GM19238 (cell line): ENCODE data around the gene TSC2.
"Not testable (repeated sequence)": the region's sequence is repeated elsewhere in the genome, so short reads cannot be mapped to it uniquely, and the experiment has no call there.

ENCODE experiments used
- DNase-seq: peaks from one replicate; pipeline ENCODE4 v3.0.0; 2011; ENCODE audit warnings: low spot score; ENCODE audit not compliant: insufficient read length

Gene TSC2

DNA sequence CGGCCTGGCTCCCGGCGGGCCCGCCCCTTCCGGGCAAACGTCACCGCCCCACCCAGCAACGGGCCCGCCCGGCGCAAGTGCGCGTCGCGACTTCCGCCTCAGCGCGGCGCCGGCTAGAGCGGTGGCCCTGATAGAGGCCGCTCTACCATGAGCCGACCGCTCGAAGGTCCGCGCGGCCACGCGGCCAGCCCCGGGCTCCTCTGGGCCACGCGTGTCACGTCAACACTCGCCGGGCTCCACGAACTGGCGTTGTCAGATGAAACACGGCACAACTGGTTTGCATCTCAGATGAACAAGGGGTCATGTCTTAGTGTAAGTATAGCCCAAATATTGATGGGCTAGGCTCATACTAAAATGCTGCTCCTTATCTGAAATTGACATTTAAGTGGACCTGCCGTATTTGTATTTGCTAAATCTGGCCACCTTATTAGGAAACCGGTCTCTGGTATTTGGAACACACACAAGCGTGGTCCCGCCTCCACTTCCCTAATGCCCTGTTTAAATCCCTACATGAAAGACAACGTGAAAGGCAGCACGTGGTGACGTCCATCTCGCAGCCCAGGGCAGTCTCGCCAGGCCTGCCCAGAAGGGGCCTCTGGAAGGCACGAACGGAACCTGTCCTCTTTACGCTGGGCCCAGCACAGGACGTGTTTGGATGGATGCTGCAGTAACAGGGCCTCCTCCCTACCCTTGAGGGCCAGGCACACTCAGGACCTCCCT lies 37.8 kb upstream of the TSC2 start, which contains the start of gene ZNF598:
TSS of gene ZNF598 (minus strand) at position 31 of the 720 bp plus-strand sequence.
- peak; percentile 98 for DNase-seq

DNA sequence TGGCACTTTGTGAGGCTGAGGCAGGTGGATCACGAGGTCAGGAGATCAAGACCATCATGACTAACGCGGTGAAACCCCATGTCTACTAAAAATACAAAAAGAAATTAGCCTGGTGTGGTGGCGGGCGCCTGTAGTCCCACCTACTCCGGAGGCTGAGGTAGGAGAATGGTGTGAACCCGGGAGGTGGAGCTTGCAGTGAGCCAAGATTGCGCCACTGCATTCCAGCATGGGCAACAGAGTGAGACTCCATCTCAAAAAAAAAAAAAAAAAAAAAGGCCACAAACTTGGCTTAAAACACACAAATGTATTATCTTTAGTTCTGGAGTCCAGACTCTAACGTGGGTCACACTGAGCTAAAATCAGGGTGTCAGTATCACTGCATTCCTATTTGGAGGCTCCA lies 36.1 kb upstream of the TSC2 start:
- DNase-seq: not testable (repeated sequence)

DNA sequence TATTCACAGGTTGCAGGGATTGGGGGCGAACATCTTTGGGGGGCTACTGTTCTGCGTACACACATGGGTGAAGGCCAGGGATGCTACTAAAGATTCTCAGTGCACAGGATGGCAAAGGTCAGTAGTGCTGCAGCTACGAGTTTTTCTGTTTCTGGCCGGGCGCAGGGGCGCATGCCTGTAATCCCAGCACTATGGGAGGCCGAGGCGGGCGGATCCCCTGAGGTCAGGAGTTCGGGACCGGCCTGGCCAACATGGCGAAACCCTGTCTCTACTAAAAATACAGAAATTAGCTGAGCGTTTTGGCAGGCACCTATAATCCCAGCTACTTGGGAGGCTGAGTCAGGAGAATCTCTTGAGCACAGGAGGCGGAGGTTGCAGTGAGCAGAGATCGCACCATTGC lies 34.3 kb upstream of the TSC2 start:
- DNase-seq: no peak

DNA sequence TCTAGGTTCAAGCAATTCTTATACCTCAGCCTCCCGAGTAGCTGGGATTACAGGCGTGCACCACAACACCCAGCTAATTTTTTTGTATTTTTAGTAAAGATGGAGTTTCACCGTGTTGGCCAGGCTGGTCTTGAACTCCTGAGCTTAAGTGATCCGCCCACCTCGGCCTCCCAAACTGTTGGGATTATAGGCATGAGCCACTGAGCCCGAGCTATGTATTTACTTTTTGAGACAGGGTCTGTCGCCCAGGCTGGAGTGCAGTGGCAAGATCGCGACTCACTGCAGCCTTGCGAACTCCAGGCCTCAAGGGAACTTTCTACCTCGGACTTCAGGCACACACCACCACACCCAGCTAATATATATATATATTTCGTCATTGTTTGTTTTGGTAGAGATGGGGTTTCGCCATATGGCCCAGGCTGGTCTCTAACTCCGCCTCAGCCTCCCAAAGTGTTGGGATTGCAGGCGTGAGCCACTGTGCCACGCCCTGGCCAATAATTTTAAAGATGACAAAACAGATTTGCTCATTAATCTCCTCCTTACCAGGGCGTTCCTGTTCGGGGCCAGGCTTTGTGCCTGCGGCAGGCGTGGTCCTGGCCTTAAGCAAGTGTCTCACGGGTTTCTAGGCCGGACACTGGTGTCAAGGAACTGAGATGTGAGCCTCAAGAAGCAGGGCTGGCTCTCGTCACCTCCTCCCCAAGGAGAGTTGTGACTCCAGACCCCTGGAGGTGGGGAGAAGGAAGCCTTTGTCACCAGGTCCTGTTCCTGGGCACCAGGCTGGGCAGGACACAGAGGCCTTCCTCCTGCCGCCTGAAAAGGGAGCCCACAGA lies 32.5 kb upstream of the TSC2 start:
- DNase-seq: no peak

DNA sequence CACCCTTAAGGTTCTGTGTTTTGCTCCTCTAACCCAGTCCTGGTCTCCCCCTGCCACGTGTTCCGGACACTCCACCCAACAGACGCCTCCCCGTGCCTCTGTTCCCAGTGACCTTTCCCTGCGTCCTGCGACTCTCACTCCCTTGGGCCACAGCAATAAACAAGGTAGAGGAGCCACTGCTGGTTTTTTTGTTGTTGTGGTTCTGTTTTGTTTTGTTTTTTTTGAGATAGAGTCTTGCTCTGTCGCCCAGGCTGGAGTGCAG lies 31.9 kb upstream of the TSC2 start:
- DNase-seq: no peak

DNA sequence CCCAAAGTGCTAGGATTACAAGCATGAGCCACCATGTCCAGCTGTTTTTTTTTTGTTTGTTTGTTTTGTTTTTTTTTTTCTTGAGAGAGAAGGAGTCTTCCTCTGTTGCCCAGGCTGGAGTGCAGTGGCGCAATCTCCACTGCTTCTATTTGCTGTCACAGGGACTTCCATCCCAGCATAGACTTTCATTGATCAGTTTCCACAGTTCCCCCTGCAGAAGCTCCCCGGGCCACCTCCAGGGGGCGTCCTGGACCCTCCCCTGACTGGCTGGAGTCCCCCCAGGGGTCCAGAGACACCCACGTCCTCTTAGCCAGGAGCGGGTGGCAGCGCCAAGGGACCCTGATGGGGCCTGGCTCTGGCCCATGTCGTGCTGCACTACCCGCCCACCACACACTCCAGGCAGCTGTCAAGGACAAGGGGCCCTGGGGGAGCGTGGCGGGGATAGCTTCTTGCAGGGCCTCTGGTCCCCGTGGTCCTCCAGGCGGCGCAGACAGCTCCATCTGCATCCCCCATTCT lies 31.3 kb upstream of the TSC2 start:
- DNase-seq: no peak

DNA sequence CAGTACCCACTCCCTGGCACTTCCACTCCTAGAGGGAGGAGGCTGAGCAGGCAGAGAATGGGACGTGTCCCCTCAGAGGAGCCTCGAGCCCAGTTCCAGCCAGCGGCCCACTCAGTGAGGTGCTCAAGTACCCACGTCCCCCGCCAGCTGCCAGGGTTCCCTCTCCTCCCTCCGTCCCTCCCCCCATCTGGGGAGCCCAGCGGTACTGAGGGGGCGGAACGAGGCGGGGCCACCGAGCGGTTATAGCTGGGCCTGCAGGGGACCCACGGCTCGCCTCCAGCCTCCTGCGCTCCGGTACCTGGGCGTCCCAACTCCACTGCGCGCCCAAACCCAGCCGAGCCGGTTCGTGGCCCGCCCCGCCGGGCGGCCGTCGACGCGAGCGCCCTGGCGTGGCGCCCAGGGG lies 28.3 kb upstream of the TSC2 start, which contains the start of gene NPW:
TSS of gene NPW (plus strand) at position 268 of the 403 bp plus-strand sequence.
- no peak for DNase-seq

DNA sequence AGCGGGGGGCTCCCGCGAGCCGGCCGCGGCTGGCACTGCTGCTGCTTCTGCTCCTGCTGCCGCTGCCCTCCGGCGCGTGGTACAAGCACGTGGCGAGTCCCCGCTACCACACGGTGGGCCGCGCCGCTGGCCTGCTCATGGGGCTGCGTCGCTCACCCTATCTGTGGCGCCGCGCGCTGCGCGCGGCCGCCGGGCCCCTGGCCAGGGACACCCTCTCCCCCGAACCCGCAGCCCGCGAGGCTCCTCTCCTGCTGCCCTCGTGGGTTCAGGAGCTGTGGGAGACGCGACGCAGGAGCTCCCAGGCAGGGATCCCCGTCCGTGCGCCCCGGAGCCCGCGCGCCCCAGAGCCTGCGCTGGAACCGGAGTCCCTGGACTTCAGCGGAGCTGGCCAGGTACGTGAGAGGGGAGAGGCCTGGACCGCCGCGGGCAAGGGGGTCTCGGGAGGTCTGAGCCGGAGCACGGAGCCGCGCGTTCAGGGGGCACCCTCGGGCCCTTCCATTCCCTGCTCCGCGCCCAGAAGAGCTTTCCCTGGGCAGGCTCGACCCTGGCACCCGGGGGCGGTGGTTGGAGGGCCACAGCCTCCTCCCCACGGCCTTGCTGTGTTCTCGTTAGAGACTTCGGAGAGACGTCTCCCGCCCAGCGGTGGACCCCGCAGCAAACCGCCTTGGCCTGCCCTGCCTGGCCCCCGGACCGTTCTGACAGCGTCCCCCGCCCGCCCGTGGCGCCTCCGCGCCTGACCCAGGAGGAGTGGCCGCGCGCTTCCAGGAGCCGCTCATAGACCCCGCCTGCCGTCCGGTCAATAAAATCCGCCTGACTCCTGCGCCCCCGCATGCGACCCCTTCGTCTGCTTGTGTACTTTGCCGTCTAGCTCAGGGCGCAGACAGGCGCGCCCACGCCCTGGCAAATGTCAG lies 27.6 kb upstream of the TSC2 start:
- DNase-seq: no peak

DNA sequence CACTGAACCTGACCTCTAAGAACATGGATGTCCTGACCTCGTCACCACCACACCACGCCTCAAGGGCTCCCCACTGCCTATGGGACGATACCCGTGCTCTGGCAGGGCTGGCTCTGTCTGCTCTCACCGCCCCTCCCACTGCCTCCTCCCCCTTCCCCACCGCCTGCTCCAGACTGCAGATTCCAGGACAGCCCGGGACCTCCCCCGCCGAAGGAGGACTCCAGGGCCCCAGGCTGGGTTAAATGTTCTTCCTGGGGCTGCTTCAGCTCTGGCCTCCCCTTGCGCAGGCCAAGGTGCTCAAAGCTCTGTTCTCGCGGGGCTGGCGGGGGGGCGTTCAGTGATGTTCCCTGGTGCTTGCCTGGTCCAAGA lies 25.1 kb upstream of the TSC2 start:
- DNase-seq: no peak

DNA sequence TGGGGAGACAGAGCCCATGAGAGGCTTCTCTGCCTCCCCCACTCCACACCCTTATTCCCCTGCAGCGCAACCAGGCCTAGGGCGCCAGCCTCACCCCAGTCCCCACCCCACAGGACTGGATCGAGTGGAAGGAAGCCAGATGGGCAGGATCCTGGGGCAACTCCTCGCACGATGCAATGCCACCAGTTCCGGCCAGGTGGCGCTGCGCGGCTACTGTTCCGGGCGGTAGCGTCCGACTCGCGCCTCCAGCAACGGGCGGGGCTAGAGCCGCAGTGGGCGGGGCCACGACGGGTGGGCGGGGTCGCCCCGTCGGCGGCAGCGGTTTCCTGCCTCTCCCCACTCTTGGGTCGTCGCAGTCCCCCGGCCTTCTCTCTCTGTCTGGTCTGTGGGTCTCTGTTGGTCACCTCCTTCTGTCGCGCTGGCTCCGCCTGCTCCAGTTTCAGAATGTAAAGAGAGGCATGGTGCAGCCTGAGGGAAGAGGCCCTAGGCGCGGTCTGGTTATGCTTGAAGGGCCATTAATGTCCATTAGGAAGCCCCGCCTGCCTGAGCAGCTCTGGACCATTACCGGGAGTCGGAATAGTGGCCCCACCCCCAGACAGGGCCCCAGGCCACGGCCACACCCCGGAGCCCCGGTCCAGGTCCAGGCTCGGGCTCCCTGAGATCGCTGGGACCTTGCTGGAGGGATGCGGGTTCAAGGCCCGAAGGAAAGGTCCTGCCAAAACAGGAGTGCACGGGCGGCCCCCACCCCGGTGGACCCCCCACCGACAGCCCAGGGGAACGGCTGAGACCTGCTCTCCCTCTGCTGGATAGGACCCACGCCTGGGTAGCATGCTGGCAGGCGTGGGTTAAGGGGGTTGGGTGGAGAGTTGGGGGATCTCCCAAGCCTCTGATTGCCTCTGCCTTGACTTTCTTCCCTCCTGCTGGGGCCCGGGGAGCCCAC lies 24.4 kb upstream of the TSC2 start:
- peak; percentile 99 for DNase-seq

DNA sequence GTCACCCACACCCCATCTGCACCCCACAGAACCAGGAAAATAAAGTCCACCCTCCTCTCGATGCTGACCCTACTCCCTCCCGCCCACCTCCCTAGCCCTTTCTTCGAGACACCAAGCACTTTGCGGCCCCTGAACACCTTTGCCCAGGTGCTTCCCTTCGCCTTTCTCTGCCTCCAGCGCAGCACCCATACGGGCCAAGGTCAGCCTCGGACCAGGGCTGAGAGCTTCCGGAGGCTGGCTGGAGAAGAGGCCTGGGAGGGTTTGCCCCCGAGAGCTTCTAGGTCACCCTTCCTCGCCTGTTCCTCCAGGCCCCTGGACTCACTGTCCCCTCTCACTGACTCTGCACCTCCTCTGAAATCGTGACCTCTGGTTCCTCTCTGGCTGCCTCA lies 23.8 kb upstream of the TSC2 start:
- DNase-seq: no peak

DNA sequence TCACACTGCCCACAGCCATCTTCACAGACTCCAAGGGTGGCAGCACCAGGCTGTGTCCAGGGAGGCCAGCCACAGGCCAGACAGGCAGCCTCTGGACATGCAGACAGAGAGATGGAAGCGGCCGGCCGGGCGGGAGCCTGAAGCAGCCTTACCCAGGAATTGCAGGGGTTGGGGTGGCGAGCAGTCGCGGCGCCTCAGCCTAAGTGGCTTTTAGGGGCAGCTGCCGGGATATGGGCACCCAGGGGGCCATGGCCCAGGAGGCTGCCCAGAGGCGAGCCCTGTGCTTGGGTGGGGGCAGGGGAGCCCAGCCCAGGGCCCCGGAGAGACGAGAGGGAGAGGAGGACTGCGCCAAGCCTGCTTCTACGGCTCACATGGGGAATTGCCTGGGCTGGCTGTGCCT lies 22.5 kb upstream of the TSC2 start:
- DNase-seq: no peak

DNA sequence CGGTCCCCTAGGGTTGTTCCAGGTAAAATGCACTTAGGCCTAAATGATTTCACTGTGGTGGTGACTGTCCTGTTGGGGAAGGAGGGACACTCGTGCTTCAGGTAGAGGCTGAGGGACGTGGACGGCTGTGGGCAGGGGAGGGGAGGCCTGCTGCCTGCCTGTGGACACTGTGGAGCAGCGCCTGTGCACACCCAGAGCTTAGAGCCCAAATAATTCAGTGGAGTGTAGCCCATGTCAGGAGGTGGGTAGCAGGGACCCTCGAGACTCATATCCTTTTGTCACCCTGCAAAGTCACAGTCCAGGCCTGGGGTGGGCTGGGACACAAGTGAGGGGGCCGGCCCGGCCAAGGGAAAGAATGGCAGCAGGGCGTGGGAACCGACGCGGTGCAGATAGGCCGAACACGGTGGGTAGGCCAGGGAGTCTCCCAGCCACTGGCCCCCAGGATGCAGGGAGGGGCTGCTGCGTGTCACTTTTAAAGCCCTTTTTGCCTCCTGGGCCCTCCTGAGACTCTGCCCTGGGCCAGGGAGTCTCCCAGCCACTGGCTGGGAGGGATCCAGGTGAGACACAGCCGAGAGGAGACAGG lies 21.8 kb upstream of the TSC2 start:
- DNase-seq: no peak

DNA sequence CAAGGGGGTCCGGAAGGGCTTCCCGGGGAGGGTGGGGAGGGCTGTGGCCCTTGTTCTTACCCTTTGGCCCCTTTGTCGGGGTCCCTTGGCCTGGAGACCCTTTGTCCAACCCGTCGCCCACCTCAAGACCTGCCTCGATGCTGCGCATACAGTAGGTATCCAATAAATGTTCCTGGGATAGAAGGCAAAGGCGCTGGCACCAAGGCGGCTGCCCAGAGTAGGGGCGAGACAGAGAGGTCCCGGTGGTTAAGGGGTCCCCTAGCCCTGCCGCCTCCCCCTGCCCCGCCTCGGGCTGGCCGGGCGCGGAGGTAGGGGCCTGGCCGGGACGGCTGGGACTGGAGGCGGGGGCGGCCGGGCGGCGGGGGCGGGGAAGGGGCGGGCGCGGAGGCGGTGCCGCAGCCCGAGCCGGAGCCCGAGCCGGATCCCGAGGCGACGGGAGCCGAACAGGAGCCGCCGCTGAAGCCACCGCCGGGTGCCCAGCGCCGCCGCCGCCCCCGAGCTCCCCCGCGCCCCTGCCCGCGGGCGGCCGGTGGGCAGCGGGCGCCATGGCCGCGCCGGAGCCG lies 21.2 kb upstream of the TSC2 start, which contains the start of gene NHERF2:
TSS of gene NHERF2 (plus strand) at position 442 of the 563 bp plus-strand sequence. CDS start at position 546, 104 bp downstream.
- DNase-seq: no peak

DNA sequence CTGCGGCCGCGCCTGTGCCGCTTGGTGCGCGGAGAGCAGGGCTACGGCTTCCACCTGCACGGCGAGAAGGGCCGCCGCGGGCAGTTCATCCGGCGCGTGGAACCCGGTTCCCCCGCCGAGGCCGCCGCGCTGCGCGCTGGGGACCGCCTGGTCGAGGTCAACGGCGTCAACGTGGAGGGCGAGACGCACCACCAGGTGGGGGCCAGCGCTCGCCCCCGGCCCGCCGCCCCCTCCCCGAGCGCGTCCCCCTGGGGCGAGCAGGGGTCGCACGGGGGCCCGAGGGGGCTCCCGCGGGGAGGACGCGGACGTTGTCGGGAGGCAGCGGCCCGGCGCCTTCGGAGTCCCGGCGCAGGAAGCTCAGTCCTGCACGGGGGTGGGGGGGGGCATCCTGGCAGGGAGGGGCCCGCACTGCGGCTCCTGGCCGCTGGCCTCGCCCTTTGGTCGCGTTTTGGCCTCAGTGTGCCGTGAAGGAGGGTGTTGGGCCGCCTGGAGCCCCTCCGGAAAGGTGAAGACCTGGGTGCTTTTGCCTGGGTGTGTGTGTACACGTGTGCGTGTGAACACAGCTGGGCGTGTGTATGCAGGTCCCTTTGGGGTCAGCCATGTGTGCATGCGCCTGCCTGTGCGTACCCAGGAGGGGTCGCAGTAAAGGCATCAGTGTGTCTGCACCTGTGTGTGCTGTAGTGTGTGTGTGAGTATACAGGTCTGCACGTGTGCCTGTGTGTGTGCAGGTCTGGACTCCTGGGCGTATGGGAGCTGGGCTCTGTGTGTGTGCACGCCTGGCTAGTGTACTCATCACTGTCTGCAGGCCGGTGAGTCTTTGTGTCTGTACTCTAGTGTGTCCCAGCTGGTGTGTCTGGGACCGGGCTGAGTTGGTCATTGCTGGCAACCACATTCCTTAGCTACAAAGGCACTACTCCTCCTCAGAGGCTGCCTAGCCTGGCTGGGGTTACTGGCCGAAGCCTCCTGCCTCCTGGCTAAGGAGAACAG lies 20.5 kb upstream of the TSC2 start:
- no peak for DNase-seq

DNA sequence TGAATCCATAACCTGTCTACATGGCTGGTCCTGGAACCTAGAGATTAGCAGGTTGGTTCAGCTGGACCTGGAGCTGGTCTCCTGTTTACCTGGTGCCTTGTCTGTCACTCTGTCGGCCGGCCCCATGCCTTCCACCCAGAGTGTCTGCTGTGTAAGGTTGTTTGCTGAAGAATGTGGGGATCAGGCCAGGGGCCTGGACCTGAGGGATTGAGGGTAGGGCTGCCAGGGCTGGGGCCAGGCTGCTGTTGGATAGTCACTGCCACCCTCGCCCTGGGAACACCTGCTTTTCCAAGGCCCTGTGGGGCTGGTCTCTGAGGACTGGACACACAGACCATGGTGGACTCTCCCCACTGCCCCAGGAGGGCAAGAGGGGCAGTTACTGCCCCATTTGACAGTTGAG lies 19.6 kb upstream of the TSC2 start:
- no peak for DNase-seq

DNA sequence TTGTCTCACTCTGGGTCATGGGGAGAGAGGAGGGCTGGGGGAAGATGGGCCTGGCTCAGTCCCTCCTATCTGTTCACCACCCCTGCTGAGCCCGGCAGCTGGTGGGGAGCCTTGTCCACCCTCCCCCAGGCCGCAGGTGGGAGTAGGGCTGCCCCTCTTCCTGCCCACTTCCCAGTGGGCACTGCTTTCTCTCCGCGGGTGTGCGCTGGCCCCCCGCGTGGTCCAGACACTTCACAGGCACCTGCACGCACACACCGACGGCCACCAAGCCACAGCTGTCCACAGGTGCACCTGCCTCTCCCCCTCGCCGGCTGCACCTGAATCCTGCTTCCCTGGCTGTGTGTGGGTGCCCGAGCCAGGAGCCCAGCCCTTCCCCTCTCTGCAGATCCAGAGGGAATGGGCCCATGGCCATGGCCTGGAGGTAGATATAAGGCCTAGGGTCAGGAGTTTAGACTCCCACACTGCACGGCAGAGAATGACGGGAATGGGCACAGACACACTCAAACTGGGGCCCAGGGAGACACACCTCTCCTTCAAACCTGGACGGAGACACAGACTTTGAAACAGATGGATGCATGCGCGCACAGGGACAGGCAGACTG lies 19.1 kb upstream of the TSC2 start:
- DNase-seq: no peak

DNA sequence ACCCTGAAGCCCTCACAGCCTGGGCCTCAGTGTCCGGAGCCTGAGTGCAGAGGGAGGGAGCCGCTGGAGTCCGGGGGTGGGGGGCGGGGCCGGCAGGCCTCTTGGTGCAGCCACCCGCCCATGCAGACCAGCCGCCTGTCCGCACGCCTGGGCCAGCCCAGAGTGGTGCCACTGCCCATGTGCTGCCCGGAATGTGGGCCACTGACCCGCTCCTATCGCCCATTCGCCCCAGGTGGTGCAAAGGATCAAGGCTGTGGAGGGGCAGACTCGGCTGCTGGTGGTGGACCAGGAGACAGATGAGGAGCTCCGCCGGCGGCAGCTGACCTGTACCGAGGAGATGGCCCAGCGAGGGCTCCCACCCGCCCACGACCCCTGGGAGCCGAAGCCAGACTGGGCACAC lies 18.4 kb upstream of the TSC2 start:
- DNase-seq: no peak
